ENCODE data around the gene EDNRA. TPM values are rescaled to one million over a fixed set of nuclear protein-coding genes. Genes with fewer than 3 reads are reported as not detected.

Gene EDNRA
- total and polyA plus RNA-seq, 2 of the 4 experiments (the other 2 are of a cell fraction) = 3.8 to 6.5 TPM

DNA sequence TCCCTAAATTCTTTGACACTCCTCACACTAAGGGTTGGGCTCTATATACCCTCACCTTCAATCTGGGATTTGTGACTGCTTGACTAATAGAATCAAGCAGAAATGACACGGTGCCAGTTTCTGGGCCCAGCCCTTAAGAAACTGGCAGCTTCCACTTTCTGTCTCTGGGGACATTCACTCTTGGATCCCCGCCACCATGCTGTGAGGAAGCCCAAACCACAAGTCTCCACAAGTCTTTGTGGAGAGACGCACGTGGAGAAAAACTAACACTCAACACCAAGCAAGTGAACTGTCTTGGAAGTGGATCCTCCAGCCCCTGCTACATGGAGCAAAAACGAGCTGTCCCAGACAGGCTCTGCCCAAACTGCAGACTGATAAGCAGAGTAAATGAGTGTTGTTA, 1.1 kb upstream of the EDNRA start:
- H3K36me3 ChIP-seq (ENCODE audit: control insufficient read depth, insufficient read depth, low read length) = peaks cover 1% of the 10 kb centered on the region; the same call in 1 of the 2 replicates
- no peak overlapping the region for H3K23ac ChIP-seq (ENCODE audit: low read depth, low read length)
- no peak overlapping the region for H4K5ac ChIP-seq (ENCODE audit: low read depth, low read length)
- H3K14ac ChIP-seq (replicated peaks; ENCODE audit: low read depth, low read length) = 0 out of 2 replicates have a peak overlapping the region, but pooled peaks have one; percentile 37
- ChIA-PET CTCF (interaction anchor here (1.0 kb wide), 2 partner anchors 39 to 319 kb away, joined by 3 read pairs; no protein-coding TSS in a partner anchor), POLR2A (ENCODE audit: unreplicated experiment) (no interaction called here)
- H3K4me2 ChIP-seq (ENCODE audit: low read depth, low read length) = no peak overlapping the region
- peak overlapping the region; percentile 86; the same call in 1 of the 2 replicates for H2BK120ac ChIP-seq (ENCODE audit: low read depth, low read length)
- peak overlapping the region; percentile 25 for H2AFZ ChIP-seq (replicated peaks; ENCODE audit: low read length, poor library complexity)
- peak overlapping the region in 1 of 2 experiments; percentile 23; a peak in 2 of 4 replicates for H4K8ac ChIP-seq (ENCODE audit: low read depth in 2 of 2, low read length in 2 of 2)
- no peak overlapping the region for H4K91ac ChIP-seq (ENCODE audit: insufficient read depth, low read depth, low read length)
- no peaks in the 10 kb centered on the region for H4K20me1 ChIP-seq (ENCODE audit: insufficient read depth, low read length)
- ATAC-seq (ENCODE audit: low read depth) (no peak), DNase-seq (peak; percentile 47)
- H3K27me3 ChIP-seq (ENCODE audit: control insufficient read depth, insufficient read depth, low read length) = no peaks in the 10 kb centered on the region
- peaks cover 5 to 33% of the 10 kb centered on the region in 2 experiments; a peak in 3 of 4 replicates for H3K79me1 ChIP-seq (ENCODE audit: low read depth in 1 of 2, low read length in 2 of 2)
- no peak overlapping the region for H3K4me3 ChIP-seq (ENCODE audit: insufficient read depth, low read depth, low read length)
- H3K27ac ChIP-seq (ENCODE audit: insufficient read depth, low read length) = no peak overlapping the region
- H2BK5ac ChIP-seq (ENCODE audit: low read depth, low read length, poor library complexity, severe bottlenecking) = no peak overlapping the region
- H3K9me1 ChIP-seq (ENCODE audit: insufficient read depth, low read length) = peaks cover 7% of the 10 kb centered on the region; the same call in 1 of the 2 replicates
- no peak overlapping the region for H3K18ac ChIP-seq (ENCODE audit: low read depth, low read length)
- WGBS, 2 experiments (ENCODE audit: extremely low coverage in 2 of 2, insufficient read length in 1 of 2) = 100% methylated on average over 1 of the region's 5 CpGs; no CpG with 5 or more reads in 1 of the 2 experiments
- no peak overlapping the region for H2BK20ac ChIP-seq (ENCODE audit: low read depth, low read length)
- no peak overlapping the region for H3K9ac ChIP-seq (ENCODE audit: low read depth, low read length)
- TF ChIP-seq MAFK (IDR thresholded peaks at IDR 0.05; ENCODE audit: low read depth, low read length) (no peak), RCOR1 (IDR thresholded peaks at IDR 0.05; ENCODE audit: insufficient replicate concordance, low read length) (no peak), SMC3 (IDR thresholded peaks at IDR 0.05; ENCODE audit: low read depth, low read length) (no peak)
- dilution Hi-C loops (cut with HindIII; ENCODE audit: low sequenced_read_pairs, unreplicated experiment) = no loop called here
- intact Hi-C loops (cut with micrococcal nuclease) = loop anchor here (2.0 to 5.0 kb wide), 4 partner anchors 39 to 367 kb away; no protein-coding TSS in a partner anchor
- BruUV-seq (replicated peaks) = no TSS peak
- peak overlapping the region; percentile 87; the same call in 1 of the 2 replicates for H3K4ac ChIP-seq (ENCODE audit: low read depth, low read length)
- no peak overlapping the region for H3K56ac ChIP-seq (ENCODE audit: extremely low read depth, insufficient read depth, low read length)
- peak overlapping the region; percentile 26; the same call in 1 of the 3 replicates for H2BK15ac ChIP-seq (ENCODE audit: low read depth, low read length)
- peaks cover 9% of the 10 kb centered on the region for H3K4me1 ChIP-seq (ENCODE audit: control insufficient read depth, insufficient read depth, low read length)
- H3K9me3 ChIP-seq (ENCODE audit: control insufficient read depth, insufficient read depth, low read length) = no peaks in the 10 kb centered on the region
- H2AK9ac ChIP-seq (replicated peaks; ENCODE audit: low read depth, low read length, poor library complexity) = no peak overlapping the region
- in situ Hi-C loops (cut with MboI; ENCODE audit: low sequenced_read_pairs) = no loop called here
- peak overlapping the region; percentile 50; the same call in 1 of the 2 replicates for H2AK5ac ChIP-seq (ENCODE audit: low read depth, low read length)

All from IMR-90 (cell line).